Panc1 (cell line): ENCODE measurements around the gene ZNF519.

Experiments
- CTCF ChIP-seq: fragments of 450-650 bp; IDR thresholded peaks from 2 replicates; pipeline ENCODE4 v1.5.1; 2017; ENCODE audit warnings: mild to moderate bottlenecking
- POLR2AphosphoS5 ChIP-seq: IDR thresholded peaks from 2 replicates; pipeline ENCODE4 v1.6.1; 2012; ENCODE audit warnings: mild to moderate bottlenecking, low read depth, low read length, moderate library complexity
- REST ChIP-seq, 2 experiments: IDR thresholded peaks; 2 replicates each; pipeline ENCODE4 v1.6.1; 2011 to 2012; ENCODE audit warnings: low read depth in 2 of 2, control low read depth in 1 of 2, low read length in 1 of 2, mild to moderate bottlenecking in 1 of 2, moderate library complexity in 1 of 2; ENCODE audit not compliant: insufficient read depth in 1 of 2

DNA sequence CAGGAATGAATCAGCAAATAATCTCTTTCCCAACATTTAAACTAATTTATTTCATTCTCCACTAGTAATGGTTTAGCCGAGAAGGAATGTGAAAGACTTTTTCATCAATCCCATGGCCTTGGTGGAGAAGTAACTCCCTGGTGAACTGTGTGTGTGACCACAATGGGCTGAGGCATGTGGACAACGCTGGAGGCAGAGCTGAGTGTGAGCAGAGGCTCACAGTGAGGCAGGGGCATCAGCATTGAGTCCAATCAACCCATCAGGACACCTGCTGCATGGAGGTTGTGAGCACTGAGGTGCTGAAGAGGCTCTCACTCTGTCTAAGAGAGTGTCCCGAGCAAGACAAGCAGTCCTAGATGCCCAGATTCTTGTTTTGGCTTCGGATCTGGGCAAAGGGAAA lies 78.6 kb downstream of the ZNF519 start:
- TF ChIP-seq CTCF (no peak), REST (IDR thresholded peaks at IDR 0.05; ENCODE audit: insufficient read depth in 1 of 2, low read depth in 2 of 2, low read length in 1 of 2) (no peak), POLR2AphosphoS5 (no peak)
